Left lobe of liver (tissue), 2 donors: ENCODE measurements around the gene BRK1. TPM values are rescaled to one million over a fixed set of nuclear protein-coding genes. Genes with fewer than 3 reads are reported as not detected.
"Not testable (repeated sequence)": the region's sequence is repeated elsewhere in the genome, so short reads cannot be mapped to it uniquely, and the experiment has no call there.

Experiments
- ATAC-seq: fragments of 200-7000 bp; cut with Tn5 transposase; one replicate; pipeline ENCODE4 v1.9.1; 2020; ENCODE audit warnings: mild to moderate bottlenecking, moderate library complexity
- DNase-seq: peaks from one replicate; pipeline ENCODE4 v3.0.0-alpha.2; 2020; ENCODE audit warnings: low spot score
- total RNA-seq: library from RNA; stranded (reverse); gene quantifications from one replicate; pipeline ENCODE4 v1.2.1, GENCODE V29; 2021
- donor health status: DM: no; HTN: no; CAD: no; lungs with moderate emphysema.
- donor health status: DM: no; HTN: yes; CAD: no.

BRK1 gene
- total RNA-seq, result 44.2 TPM

DNA sequence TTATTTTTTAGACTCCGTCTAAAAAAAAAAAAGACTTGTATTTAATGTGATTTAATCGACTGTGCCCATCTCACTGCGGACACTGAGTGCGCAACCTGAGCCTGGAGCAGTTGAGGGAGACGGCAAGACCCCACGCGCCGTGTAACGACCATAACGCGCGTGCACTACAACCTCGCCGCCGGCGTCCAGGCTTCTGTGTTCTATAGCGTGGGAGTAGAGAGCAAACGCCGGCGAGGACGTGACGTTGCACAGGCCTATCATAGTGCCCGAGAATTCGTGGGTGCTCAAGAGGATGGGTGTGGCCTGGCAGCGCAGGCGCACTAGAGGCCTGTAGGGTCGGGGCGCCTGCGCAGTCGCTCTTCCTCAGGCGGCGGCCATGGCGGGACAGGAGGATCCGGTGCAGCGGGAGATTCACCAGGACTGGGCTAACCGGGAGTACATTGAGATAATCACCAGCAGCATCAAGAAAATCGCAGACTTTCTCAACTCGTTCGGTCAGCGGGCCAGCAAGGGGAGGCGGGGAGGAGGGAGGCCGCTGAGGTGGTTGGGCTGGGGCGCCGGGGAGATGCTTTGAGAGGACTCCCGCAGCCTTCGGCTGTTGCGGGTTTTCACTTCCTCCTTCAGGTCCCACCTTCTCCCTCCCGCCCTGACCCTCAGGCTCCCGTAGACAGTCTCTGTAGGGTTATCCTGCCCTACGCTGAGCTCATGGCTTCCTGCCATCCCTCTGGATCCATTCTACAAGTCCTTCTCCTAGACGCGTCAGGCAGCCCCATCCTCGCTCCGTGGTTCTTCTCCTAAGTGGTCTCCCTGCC, at the start of gene BRK1:
BRK1 (plus strand) TSS at position 350 of the 812 bp plus-strand sequence; CDS start at position 377, 27 bp downstream.
- DNase-seq, result peak; percentile 95
- ATAC-seq, result peak; percentile 99

DNA sequence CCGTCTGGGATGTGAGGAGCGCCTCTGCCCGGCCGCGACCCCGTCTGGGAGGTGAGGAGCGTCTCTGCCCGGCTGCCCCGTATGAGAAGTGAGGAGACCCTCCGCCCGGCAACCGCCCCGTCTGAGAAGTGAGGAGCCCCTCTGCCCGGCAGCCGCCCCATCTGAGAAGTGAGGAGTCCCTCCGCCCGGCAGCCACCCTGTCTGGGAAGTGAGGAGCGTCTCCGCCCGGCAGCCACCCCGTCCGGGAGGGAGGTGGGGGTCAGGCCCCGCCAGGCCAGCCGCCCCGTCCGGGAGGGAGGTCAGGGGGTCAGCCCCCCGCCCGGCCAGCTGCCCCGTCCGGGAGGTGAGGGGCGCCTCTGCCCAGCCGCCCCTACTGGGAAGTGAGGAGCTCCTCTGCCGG, 45.4 kb upstream of the BRK1 start:
- not testable (repeated sequence) for DNase-seq, ATAC-seq

- no peak for ATAC-seq
Measured at GRCh38 chr3:10074666-10075065, 40.8 kb upstream of the BRK1 start.

DNA sequence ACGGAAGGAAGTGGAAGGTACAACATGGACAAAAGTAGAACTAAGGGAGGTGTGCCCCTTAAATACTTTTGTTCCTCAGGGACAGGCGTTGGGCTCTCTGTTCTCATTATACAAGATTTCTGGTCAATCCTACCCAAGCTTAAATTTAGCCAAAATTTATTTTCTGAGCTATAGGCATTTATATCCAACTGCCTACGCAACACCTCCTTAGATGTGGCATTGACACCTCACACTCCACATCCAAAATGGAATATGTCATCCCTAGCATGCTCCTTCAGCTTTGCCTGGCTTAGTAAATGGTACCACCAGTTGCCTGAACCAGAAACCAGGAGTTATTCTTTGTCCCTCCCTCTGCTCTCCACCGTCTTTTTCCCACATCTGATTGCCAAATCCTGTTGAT, 33.6 kb upstream of the BRK1 start:
- DNase-seq (no peak), ATAC-seq (no peak)

More at GRCh38 chr3:10074666-10075065, 40.8 kb upstream of the BRK1 start:
- no peak for DNase-seq

GRCh38 chr3:10085738-10086137, 29.7 kb upstream of the BRK1 start:
- ATAC-seq (no peak), DNase-seq (no peak)

DNA sequence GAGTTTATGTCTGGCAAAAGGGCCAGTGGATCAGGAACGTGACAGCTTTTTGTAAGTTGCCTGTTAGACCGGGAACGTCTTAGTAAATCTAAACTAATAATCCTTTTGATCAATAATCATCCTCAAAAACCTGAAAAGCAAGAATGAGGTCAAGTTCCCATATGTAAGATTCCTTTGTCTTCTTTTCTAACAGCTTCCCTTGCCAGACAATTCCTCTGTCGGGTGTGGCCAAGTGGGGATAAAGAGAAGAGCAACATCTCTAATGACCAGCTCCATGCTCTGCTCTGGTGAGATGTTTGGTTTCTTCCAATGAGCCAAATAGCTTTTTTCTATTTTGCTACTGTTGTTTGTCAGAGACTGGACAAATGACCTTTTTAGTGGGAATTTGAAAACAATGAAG, 27.2 kb upstream of the BRK1 start:
- no peak for ATAC-seq
- no peak for DNase-seq

GRCh38 chr3:10090179-10090578, 25.3 kb upstream of the BRK1 start:
- DNase-seq, result no peak
- ATAC-seq, result no peak

DNA sequence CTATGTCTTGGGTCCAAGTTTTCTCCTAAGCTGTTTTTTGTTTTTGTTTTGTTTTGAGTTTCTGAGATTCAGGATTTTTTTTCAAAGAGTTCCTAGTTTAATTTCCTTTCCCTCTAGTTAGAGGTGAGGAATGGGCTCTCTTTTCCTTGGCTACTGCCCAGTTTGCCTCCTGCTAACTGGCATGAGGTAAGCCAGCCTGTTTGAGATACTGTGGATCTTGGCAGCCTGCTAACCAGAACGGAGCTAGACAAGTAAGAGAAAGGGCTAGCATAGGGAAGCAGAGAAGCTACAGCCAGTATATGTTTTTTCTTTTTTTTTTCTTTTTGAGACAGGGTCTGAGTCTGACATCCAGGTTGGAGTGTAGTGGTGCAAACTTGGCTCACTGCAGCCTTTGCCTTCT, 24.7 kb upstream of the BRK1 start:
- not testable (repeated sequence) for ATAC-seq, DNase-seq

DNA sequence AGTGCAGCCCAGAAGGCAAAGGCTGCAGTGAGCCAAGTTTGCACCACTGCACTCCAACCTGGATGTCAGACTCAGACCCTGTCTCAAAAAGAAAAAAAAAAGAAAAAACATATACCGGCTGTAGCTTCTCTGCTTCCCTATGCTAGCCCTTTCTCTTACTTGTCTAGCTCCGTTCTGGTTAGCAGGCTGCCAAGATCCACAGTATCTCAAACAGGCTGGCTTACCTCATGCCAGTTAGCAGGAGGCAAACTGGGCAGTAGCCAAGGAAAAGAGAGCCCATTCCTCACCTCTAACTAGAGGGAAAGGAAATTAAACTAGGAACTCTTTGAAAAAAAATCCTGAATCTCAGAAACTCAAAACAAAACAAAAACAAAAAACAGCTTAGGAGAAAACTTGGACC, 24.1 kb upstream of the BRK1 start:
- not testable (repeated sequence) for ATAC-seq, DNase-seq

GRCh38 chr3:10093678-10094077, 21.8 kb upstream of the BRK1 start:
- DNase-seq (no peak), ATAC-seq (no peak)

- ATAC-seq, result no peak
- no peak for DNase-seq
Measured at GRCh38 chr3:10099041-10099440, 16.4 kb upstream of the BRK1 start.

DNA sequence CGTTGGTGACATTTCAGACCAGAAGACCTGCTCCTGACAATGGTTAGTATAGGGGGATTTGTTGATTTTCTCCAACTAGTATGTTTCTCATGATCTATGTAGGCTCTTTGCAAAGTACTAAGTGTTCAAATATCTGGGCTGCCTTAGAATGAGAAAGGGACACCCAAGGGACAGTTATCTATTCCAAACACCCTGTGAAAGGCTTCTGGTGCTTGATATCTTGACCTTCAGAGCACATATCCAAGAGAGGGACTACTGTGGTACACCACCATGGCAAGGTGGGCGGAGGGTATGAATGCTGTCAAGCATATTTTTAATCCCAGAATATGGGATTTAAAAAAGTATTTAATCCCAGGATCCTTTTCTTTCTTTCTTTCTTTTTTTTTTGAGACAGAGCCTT, 8.6 kb upstream of the BRK1 start:
- no peak for ATAC-seq
- no peak for DNase-seq

GRCh38 chr3:10108091-10108490, 7.4 kb upstream of the BRK1 start, which contains the start of gene FANCD2OS:
Gene FANCD2OS, minus strand, starts transcription at chr3:10108255. Its CDS starts 3,481 bp downstream, at chr3:10104774.
- DNase-seq (no peak), ATAC-seq (no peak)

- peak; percentile 15 for ATAC-seq
Measured at GRCh38 chr3:10116138-10116460, 624 bp downstream of the BRK1 start.

DNA sequence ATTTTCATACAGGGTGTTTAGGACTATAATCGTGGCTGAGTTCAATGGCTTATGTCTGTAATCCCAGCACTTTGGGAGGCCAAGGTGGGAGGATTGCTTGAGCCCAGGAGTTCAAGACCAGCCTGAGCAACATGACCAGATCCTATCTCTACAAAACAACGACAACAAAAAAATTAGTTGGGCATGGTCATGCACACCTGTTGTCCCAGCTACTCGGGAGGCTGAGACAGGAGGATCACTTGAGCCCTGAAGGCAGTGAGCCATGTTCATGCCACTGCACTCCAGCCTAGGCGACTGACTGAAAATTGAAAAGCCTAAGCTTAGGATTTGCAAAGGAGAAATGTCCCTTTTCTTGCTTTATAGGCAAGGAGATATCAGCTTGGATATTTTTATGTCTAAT, 1.5 kb downstream of the BRK1 start:
- ATAC-seq, result no peak
- DNase-seq, result no peak

More at GRCh38 chr3:10116138-10116460, 624 bp downstream of the BRK1 start:
- DNase-seq, result no peak

DNA sequence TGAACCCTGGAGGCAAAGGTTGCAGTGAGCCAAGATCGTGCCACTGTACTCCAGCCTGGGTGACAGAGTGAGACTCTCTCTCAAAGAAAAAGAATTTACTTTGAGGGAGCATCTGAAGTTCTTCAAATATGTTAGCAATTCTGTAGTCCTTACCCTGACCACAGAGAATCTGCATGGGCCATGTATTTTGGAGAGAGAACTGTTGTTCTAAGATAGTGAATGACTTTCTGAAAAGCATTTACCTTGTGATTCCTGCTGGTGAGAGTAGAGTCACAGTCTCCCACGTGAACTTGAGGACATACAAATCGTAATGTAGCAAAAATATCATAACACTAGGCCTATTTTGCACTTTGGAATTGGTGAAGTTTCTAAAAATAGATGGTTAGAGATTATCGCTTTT, 3.9 kb downstream of the BRK1 start:
- no peak for DNase-seq
- ATAC-seq, result no peak

DNA sequence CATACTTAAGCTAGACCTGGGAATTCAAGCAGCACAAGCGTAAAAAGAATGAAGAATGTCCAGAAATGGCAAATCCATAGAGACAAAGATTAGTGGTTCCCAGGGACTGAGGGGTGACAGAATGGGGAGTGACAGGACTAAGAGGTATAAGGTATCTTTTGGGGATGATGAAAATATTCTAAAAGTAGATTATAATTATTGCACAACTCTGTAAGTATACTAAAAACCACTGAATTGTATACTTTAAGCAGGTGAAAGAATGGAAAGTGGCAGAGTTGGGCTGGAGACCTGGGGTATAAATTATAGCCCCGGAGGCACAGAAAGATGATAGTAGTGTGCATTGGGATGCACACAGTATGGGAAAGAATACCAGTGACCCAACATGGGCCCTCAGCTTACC, 5.6 kb downstream of the BRK1 start:
- ATAC-seq (no peak), DNase-seq (no peak)

DNA sequence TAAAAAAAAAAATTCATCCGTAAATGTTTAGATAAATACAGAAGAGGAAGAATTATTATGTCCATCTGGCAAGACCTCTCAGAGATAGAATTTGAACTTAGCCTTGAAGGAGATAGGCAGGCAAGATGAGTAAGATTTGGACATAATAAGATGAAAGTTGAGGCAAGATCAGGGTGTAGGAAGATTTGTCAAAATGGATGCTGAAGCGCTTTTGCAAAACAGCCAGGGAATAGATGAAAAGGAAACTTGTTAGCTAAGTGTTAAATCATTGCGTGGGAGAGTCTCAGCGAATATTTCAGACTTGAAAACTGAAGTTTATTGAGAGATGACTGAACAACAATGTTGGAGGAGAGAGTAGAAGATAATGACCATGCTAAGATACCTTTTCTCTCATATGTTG, 7.2 kb downstream of the BRK1 start:
- ATAC-seq (no peak), DNase-seq (no peak)

DNA sequence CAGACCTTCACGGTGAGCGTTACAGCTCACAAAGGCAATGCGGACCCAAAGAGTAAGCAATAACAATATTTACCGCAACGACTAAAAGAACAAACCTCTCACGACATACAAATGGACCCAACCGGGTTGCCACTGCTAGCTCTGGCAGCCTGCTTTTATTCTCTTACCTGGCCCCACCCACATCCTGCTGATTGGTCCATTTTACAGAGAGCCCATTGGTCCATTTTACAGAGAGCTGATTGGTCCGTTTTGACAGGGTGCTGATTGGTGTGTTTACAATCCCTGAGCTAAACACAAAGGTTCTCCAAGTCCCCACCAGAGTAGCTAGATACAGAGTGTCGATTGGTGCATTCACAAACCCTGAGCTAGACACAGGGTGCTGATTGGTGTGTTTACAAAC, 20.4 kb downstream of the BRK1 start:
- ATAC-seq, DNase-seq: not testable (repeated sequence)

DNA sequence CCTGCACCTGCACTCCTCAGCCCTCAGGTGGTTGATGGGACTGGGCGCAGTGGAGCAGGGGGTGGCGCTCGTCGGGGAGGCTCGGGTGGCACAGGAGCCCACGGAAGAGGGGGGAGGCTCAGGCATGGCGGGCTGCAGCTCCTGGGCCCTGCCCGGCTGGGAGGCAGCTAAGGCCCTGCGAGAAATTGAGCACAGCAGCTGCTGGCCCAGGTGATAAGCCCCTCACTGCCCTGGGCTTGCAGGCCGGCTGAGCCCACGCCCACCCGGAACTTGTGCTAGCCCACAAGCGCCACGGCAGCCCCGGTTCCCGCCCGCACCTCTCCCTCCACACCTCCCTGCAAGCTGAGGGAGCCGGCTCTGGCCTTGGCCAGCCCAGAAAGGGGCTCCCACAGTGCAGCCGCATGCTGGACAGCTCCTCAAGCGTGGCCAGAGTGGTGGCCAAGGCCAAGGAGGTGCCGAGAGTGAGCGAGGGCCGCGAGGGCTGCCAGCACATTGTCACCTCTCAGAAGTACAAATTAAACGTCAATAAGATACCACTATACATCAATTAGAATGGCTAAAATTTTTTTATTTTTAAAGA, 21.0 kb downstream of the BRK1 start:
- DNase-seq (no peak), ATAC-seq (no peak)

GRCh38 chr3:10137178-10137577, 21.7 kb downstream of the BRK1 start:
- no peak for DNase-seq
- no peak for ATAC-seq

DNA sequence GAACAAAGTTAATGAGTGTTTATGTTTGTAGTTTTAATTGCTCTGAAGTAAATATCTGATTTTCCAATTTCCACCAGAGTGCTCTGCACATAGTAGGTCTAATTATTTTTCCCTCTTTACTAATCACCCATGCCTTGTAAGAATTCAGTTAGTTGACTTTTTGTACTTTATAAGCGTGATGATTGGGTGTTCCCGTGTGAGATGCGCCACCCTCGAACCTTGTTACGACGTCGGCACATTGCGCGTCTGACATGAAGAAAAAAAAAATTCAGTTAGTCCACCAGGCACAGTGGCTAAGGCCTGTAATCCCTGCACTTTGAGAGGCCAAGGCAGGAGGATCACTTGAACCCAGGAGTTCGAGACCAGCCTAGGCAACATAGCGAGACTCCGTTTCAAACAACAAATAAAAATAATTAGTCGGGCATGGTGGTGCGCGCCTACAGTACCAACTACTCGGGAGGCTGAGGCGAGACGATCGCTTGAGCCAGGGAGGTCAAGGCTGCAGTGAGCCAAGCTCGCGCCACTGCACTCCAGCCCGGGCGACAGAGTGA, 25.6 kb downstream of the BRK1 start:
- DNase-seq, result no peak
- ATAC-seq, result no peak
